Chondrocyte (in vitro differentiated cells): ENCODE data around the gene PORCN. TPM values are rescaled to one million over a fixed set of nuclear protein-coding genes. Genes with fewer than 3 reads are reported as not detected.

ENCODE experiments used
- DNase-seq: peaks from one replicate; pipeline ENCODE4 v3.0.0; 2021; ENCODE audit warnings: mixed read lengths, low spot score
- H3K27ac Mint-ChIP-seq: one replicate; pipeline ENCODE4 v1.8.0; 2021; ENCODE audit warnings: mild to moderate bottlenecking, moderate library complexity, mixed read lengths; ENCODE audit not compliant: unreplicated experiment
- H3K27me3 Mint-ChIP-seq: 2 replicates; pipeline ENCODE4 v1.8.0; 2021; ENCODE audit warnings: low read depth, mixed read lengths
- H3K36me3 Mint-ChIP-seq: 2 replicates; pipeline ENCODE4 v1.8.0; 2021; ENCODE audit warnings: low read depth, mixed read lengths
- H3K4me1 Mint-ChIP-seq: 2 replicates; pipeline ENCODE4 v1.8.0; 2021; ENCODE audit warnings: low read depth, mild to moderate bottlenecking, mixed read lengths
- H3K4me3 Mint-ChIP-seq: one replicate; pipeline ENCODE4 v1.8.0; 2021; ENCODE audit warnings: mild to moderate bottlenecking, moderate library complexity, mixed read lengths; ENCODE audit not compliant: unreplicated experiment
- H3K9me3 Mint-ChIP-seq: 2 replicates; pipeline ENCODE4 v1.8.0; 2021; ENCODE audit warnings: low read depth, mixed read lengths
- total RNA-seq: library from RNA; stranded (reverse); gene quantifications from 3 replicates; pipeline ENCODE4 v1.2.1, GENCODE V29; 2021
- TF ChIP-seq, protein P1 (sequence below): fragments of 200-600 bp; sonication (generic); IDR thresholded peaks from 2 replicates; pipeline ENCODE4 v1.5.0; 2021; ENCODE audit warnings: antibody characterized with exemption, mild to moderate bottlenecking, moderate library complexity

The PORCN gene
- total RNA-seq, 1 donor from 2014 or later = 12.5 TPM

DNA sequence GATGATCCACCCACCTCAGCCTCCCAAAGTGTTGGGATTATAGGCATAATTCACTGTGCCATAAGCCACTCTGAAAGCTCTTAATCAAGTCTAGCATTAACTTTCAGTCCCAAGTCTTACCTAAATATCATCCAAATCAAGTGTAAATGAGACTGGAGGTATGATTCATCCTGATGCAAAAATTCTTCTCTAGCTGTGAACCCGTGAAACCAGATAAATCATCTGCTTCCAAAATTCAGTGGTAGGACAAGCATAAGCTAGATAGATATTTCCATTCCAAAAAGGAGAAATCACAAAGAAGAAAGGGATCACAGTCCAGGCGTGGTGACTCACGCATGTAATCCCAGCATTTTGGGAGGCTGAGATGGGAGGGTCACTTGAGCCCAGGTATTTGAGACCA lies 21.9 kb downstream of the PORCN start:
- H3K9me3 Mint-ChIP-seq = peaks cover 10% of the 10 kb centered on the region
- TF ChIP-seq, protein P1, sequence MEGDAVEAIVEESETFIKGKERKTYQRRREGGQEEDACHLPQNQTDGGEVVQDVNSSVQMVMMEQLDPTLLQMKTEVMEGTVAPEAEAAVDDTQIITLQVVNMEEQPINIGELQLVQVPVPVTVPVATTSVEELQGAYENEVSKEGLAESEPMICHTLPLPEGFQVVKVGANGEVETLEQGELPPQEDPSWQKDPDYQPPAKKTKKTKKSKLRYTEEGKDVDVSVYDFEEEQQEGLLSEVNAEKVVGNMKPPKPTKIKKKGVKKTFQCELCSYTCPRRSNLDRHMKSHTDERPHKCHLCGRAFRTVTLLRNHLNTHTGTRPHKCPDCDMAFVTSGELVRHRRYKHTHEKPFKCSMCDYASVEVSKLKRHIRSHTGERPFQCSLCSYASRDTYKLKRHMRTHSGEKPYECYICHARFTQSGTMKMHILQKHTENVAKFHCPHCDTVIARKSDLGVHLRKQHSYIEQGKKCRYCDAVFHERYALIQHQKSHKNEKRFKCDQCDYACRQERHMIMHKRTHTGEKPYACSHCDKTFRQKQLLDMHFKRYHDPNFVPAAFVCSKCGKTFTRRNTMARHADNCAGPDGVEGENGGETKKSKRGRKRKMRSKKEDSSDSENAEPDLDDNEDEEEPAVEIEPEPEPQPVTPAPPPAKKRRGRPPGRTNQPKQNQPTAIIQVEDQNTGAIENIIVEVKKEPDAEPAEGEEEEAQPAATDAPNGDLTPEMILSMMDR = no peak
- H3K4me3 Mint-ChIP-seq = no peak overlapping the region
- H3K27ac Mint-ChIP-seq = peak overlapping the region; percentile 67
- no peak for DNase-seq
- peaks cover 6% of the 10 kb centered on the region for H3K36me3 Mint-ChIP-seq
- H3K4me1 Mint-ChIP-seq = peaks cover 8% of the 10 kb centered on the region
- no peaks in the 10 kb centered on the region for H3K27me3 Mint-ChIP-seq

DNA sequence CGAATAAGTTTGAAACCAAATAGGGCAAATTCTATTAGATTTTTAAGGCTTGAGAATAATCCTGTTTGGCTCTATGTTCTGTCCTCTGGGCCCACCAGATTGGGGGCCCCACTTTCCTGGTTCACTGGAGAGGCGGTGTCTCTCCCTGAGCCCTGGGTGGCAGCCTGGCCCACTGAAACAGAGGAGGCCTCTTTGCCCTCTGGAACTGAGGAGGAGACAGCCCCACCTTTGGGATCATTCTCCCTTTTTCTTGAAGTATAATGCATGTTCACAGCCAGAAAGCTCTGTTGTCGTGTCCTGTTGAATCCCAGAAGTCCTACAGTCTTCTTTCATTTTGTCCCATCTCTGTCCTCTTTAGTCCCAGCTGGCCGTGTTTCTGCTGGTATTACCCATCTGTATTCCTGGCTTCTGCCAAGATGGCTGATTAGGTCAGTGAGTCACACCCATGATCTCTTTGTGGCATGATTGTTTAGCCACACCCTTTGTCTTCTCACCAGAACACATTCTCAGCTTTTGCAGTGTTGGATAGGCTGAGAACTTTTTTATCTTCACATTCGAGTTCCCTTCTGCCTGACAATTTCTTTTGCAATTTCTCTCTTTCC lies 22.7 kb downstream of the PORCN start:
- TF ChIP-seq, protein P1 = no peak
- Mint-ChIP-seq H3K27ac (peak overlapping the region; percentile 67), H3K27me3 (no peaks in the 10 kb centered on the region), H3K36me3 (peaks cover 6% of the 10 kb centered on the region), H3K9me3 (peaks cover 10% of the 10 kb centered on the region), H3K4me3 (no peak overlapping the region), H3K4me1 (peaks cover 8% of the 10 kb centered on the region)
- no peak for DNase-seq

DNA sequence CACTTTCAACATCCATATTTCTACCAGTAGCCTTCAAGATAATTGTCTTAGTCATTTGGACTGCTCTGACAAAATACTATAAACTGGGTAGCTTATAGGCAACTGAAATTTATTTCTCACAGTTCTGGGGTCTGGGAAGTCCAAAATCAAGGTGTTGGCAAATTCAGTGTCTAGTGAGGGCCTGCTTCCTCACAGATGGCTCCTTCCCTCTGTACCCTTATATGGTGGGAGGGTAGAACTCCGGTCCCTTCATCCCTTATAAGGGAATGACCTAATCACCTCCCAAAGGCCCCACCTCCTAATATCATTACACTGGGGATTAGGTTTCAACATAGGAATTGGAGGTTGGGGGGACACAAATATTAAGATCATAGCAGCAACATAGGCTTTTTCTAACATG lies 23.4 kb downstream of the PORCN start:
- Mint-ChIP-seq H3K9me3 (peaks cover 10% of the 10 kb centered on the region), H3K36me3 (peaks cover 6% of the 10 kb centered on the region), H3K27me3 (no peaks in the 10 kb centered on the region), H3K4me3 (no peak overlapping the region), H3K4me1 (peaks cover 8% of the 10 kb centered on the region), H3K27ac (peak overlapping the region; percentile 67)
- DNase-seq = no peak
- TF ChIP-seq, protein P1 = no peak

DNA sequence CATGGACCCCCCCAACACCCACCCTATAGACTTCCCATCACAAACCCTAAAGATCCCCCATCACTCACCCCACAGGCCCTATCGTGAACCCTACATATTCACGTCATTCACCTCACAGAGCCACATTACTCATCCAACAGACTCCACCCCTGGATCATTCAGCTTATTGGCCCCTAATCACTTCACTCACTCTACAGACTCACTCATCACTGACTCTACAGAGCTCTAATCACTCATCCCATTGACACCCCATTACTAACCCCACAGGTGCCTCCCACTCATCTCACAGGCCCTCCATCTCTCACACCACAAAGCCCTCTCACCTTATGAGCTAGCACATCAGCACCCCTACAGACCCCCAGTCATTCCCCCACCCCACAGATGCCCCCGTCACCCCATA lies 24.4 kb downstream of the PORCN start:
- TF ChIP-seq, protein P1 = no peak
- DNase-seq = no peak
- no peak overlapping the region for H3K27ac Mint-ChIP-seq

DNA sequence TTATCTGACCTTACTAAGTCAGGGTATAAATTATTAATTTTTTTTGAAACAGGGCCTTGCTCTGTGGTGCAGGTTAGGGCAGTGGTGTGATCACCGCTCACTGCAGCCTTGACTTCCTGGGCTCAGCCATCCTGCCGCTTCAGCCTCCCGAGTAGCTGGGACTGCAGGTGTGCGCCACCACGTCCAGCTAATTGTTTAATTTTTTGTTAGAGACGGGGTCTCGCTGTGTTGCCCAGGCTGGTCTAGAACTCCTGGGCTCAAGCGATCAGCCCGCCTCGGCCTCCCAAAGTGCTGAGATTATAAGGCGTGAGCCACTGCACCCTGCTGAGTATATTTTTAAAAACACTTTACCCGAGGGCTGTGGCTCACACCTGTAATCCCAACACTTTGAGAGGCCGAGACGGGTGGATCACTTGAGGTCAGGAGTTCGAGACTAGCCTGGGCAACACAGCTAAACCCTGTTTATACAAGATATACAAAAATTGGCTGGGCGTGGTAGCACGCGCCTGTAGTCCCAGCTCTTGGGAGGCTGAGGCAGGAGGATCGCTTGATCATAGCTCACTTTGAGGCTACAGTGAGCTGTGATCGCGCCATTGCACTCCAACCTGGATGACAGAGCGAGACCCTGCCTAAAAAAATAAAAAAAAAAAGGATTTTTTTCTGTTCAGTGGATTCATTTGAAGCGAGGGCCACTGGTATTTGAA lies 30.0 kb downstream of the PORCN start:
- DNase-seq = no peak
- TF ChIP-seq, protein P1 = no peak
- H3K36me3 Mint-ChIP-seq = peaks cover 3% of the 10 kb centered on the region
- peak overlapping the region; percentile 85 for H3K27ac Mint-ChIP-seq
- H3K4me3 Mint-ChIP-seq = peak overlapping the region; percentile 79
- peaks cover 6% of the 10 kb centered on the region for H3K9me3 Mint-ChIP-seq
- peaks cover 16% of the 10 kb centered on the region for H3K4me1 Mint-ChIP-seq
- no peaks in the 10 kb centered on the region for H3K27me3 Mint-ChIP-seq

More for the DNA sequence above, 24.4 kb downstream of the PORCN start:
- no peak overlapping the region for H3K4me3 Mint-ChIP-seq
- peaks cover 10% of the 10 kb centered on the region for H3K9me3 Mint-ChIP-seq
- peaks cover 8% of the 10 kb centered on the region for H3K4me1 Mint-ChIP-seq
- H3K36me3 Mint-ChIP-seq = peaks cover 5% of the 10 kb centered on the region
- no peaks in the 10 kb centered on the region for H3K27me3 Mint-ChIP-seq
